Ammon's horn (tissue), 1 donor: Measurements from ENCODE around the gene MYL7.
"Not testable (repeated sequence)": the region's sequence is repeated elsewhere in the genome, so short reads cannot be mapped to it uniquely, and the experiment has no call there.

Experiments used
- DNase-seq: peaks from one replicate; pipeline ENCODE4 v3.0.0-alpha.2; 2016; ENCODE audit warnings: low spot score

The MYL7 gene

DNA sequence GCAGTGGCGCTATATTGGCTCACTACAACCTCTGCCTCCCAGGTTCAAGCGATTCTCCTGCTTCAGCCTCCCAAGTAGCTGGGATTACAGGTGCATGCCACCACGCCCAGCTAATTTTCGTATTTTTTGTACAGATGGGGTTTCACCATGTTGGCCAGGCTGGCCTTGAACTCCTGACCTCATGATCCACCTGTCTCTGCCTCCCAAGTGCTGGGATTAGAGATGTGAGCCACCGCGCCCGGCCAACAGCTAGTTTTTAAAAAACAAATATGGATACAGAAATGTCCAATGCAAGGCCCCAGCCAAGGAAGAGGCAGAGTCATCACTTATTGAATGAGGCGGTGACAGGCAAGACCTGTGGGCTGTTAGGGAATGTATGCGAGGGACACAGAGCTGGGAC lies 30.8 kb upstream of the MYL7 start:
- DNase-seq, result not testable (repeated sequence)

GRCh38 chr7:44167920-44168319 lies 26.8 kb upstream of the MYL7 start:
- DNase-seq, result no peak

- DNase-seq, result no peak
Observed at GRCh38 chr7:44163591-44163990, 22.5 kb upstream of the MYL7 start.

DNA sequence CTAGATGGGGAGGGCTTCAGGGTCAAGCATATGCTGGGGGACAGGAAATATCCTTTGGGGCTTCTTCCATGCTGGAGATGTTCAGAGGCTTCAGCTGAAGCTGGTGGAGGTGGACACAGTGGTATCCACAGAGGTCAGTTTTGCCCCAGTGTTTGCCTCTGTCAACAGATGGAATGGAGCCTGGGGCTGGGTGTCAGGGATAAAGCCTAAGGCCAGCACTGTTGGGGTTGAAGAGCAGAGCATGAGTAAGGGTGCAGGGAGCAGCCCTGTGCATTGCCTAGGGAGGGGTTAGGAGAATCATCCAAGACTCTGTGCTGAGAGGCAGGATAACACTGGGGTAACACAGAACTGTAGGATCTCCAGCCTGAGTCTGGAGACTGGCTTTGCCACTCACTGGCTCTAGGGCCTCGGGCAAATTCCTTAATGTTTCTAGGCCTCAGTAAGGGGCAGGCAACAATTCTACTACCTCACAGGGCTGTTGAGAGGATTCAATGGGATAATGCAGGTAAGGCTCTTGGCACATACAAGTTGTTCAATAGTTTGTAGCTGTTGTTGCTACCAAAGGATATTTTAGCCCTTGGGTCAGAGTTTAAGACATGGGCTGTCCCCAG lies 21.8 kb upstream of the MYL7 start:
- DNase-seq, result no peak

DNA sequence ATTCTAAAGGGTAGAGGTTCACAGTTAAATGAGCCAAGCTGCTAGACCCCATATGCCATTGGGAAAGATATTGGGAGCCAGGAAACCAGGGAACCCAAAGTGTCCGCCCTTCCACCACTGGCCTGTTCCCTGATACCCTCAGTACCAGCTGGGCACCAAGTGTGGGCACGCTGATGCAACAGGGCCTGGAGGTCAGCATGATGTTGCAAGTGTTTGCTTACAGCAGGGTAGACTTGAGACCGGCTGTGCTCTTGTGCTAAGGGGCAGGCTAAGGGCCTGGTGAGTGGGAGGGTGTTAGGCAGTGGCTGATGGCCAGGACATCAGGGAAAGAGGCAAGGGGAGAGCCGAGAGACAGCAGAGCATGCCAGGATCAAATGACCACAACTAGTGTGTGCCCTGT lies 21.0 kb upstream of the MYL7 start:
- DNase-seq, result no peak

DNA sequence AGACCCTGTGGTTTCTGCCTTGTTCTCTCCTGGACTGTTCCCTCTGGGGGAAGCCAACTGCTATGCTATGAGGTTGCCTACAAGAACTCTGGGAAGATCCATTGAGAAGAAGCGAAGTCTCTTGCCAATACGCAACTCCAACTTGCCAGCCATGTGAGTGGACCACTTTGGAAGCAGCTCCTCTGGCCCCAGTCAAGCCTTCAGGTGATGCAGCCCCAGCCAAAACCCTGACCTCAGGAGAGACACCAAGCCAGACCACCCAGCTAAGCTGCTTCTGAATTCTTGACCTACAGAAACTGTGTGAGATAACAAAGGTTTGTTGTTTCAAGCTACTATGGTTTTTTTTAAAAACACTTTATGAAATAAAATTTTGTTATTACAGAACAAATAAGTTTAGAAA lies 20.2 kb upstream of the MYL7 start:
- no peak for DNase-seq

DNA sequence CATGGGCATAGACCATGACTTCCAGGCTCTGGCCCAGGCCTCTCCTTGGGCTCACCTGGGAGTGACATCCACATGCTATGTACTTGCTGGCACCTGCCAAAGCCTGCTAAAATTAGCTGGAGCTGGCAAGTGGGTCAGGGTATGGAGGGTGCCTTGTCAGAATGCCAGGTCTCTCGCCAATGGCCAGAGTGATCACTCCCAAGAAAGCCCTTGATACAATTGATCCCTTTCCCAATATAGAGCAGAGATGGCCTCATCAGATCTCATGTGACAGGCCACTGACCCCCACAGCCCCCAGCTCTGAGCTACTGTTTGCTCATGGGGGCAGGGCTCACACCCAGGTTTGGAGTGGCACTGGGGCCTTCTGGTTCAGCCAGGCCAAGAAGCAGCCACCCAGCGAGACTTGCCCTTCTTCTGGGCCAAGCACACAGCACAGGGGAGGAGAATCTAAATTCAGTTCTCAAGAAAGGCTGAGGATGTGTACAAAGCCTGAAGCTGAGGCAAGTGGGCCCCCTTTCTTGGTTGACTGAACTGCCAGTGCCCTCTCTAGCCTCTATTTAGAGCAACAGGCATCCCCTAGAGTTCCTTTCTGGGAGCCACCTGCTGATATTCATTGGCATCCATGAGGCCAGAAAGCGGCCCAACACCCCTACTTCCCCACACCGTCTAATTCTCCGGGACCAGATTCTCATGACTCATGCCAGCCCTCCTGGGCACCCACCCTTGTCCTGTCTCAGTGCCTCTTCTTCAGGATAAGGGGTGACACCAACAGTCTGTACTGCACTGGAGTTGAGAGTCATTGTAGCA lies 18.9 kb upstream of the MYL7 start:
- no peak for DNase-seq

DNA sequence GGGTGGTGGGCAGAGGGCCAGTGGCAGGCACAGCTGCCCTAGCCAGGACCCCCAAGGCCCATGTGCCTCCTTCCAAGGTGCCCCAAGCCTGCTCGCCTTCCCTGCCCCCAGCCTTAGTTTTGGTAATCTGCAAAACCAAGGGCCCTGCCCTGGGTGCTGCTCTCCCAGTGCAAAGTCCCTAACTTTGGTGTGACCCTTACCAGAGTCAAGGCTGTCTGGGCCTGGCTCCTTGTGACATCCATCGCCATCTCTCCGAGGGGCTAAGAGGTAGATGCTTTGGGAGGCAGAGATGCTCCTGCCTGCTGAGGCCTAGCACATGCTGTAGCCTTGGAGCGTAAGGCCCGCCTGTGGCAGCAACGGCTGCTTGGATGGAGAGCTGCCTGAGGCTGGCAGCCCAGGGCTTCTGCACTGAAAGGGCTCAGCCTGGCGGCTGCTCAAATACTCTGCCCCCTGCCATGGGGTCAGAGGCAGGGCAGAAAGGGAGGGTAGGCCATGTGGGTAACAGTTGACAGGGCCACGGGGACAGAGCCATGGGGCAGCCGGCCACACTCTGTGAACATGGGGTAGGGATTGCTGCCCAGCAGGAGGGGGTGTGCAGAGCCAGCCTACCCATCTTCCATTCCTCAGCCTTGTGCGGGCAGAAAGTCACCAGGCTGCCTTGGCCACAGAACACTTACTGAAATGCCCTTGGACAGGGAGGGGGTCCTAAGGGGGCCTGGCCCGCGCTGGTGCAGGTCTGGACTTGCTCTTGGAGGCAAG lies 17.9 kb upstream of the MYL7 start:
- peak; percentile 57 for DNase-seq

DNA sequence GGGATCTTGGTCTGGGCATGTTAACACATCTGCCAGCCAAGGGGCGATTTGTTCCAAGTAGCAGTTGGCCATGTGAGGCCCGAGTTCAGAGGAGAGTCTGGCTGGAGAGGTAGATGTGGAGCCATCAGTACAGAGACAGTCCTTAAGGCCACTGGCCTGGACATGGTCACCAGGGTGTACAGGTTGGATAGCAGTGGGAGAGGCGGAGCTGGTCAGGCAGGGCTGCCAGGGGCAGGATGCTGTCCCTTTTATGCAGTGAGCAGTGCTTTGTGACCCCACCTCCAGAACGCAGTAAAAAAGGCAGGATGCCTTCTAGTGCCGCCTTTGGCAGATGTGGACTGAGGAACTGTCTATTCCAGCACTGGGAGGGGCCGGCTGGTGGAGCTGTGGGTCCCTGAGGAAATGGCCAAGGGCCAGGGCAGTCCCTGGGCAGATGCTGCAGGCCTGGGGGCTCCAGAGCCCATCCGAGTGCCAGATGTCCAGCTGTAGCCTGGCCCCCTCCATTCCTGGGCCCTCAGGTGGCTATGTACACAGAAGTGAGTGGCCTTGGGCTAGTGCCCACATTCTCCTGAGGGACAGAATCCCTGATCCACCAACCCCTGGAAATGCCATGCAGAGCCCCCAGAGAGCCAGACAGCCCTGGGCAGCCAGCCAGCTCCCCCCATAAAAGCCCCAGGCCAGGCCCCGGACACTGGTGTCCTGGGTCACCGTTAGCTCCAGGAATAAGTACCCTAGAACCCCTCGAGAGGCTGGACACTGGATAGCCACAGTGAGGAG lies 17.2 kb upstream of the MYL7 start:
- DNase-seq, result no peak

GRCh38 chr7:44157116-44158080 lies 16.3 kb upstream of the MYL7 start:
- DNase-seq, result no peak

- DNase-seq, result no peak
Observed at GRCh38 chr7:44156453-44157010, 15.4 kb upstream of the MYL7 start.

GRCh38 chr7:44155191-44156185 lies 14.4 kb upstream of the MYL7 start:
- peak; percentile 68 for DNase-seq

DNA sequence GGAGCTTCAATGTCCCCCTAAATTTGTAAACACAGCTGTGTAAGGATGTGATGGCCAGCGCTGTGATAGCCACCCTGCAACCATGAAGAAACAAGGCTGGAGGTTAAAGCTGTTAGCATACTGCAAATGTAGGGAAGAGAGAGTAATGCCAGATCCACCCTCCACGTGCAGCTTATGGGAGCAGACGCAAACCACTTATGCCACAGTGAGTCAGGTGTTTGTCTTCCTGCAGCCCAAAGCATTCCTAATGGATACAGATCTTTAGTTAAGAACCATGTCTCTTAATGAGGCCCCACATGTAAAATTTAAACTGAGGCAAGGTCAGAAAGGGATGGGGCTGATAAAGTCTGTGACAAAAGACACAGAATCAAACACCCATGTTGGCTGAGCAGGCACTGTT lies 13.6 kb upstream of the MYL7 start:
- no peak for DNase-seq

DNA sequence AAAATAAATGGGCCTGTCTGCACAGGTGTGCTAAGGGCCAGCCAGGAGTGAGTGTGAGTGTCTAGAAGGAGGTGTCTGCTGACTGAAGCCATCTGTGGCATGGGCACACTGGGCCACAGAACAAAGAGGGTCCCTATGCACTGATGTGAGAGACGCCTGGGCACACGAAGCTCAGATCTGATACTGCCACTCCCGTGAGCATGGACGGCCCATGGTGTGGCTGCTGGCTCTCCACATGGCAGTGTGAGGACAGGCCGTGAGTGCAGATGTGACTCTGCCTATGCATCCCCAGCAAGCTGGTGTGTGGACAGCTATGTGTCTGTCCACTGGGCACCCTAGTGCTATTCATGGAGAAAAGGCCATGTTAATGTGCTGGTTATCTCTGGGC lies 12.8 kb upstream of the MYL7 start:
- no peak for DNase-seq

DNA sequence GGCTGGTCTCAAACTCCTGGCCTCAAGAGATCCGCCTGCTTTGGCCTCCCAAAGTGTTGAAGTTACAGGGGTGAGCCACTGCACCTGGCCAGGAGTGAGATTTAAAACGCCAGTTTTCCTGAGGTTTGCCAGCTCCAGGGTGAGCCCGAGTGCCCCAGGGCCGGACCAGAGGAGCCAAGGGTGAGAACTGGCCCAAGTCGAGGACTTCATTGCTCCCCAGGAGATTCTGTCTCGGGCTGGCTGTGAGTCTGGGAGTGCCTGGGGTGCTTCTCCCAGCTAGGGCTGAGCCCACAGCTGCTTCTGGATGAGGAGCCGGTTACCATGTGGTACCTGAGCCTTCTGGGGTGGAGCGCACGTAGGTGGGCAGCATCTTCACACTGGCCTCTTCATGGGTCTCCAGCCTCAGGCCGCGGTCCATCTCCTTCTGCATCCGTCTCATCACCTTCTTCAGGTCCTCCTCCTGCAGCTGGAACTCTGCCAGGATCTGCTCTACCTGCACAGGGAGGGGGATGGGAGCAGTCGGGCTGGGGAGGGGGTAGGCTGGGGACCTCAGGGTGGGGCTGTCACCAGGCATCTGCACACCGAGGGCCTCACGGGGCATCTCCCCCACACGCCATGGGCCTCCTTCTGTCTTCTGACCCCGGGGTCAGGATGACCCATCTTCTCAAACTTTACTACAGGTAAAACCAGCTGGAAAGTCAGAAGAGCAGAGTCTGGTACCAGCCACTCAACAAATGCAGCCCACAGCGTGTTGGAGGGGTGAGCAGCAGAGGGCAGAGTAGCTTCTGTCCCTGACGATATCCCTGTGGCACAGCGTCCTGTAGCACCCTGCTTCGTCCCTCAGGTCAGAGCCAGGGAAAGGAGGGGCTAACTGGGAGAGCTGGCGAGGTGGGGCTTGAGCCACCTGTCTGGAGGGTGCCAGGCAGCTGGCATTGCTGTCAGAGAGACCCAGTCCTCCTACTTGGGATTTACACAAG lies 12.1 kb upstream of the MYL7 start:
- DNase-seq, result no peak

DNA sequence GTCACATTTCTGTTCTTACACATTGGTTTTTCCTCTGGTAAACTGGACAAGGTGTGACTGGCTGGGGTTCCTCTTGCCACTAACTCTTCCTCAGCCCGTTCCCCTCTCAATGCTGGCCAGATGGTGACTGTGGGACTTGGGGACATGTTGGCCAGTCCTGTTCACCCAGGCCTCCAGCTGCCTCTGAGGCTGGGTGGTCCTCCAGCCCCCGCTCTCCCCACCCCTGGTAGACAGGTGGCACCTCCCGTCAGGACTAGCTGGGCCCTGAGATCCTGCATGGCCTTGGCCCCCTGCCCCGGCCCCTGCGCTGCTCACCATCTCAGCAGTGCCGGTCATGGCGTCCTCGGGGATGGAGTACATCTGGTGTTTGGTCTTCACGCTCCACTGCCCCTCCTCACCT lies 10.8 kb upstream of the MYL7 start:
- no peak for DNase-seq

GRCh38 chr7:44150966-44151941 lies 10.1 kb upstream of the MYL7 start:
- no peak for DNase-seq
